K562 (cell line): ENCODE data around the gene UBE2J2. TPM values are rescaled to one million over a fixed set of nuclear protein-coding genes. Genes with fewer than 3 reads are reported as not detected.

ENCODE experiments used
- ARID3A ChIP-seq: IDR thresholded peaks from 2 replicates; pipeline ENCODE4 v1.6.1; 2012; ENCODE audit warnings: low read depth, low read length, improper control_type of control experiment, borderline replicate concordance
- E2F3 ChIP-seq: fragments of 250-450 bp; sonication (Bioruptor Pico); IDR thresholded peaks from 2 replicates; pipeline ENCODE4 v1.4.0; 2020; ENCODE audit warnings: mild to moderate bottlenecking
- ELK3 ChIP-seq: fragments of 450-650 bp; formaldehyde crosslinking; IDR thresholded peaks from 2 replicates; pipeline ENCODE4 v1.4.0; 2020; ENCODE audit warnings: mild to moderate bottlenecking
- FOXA1 ChIP-seq: fragments of 450-650 bp; IDR thresholded peaks from 2 replicates; pipeline ENCODE4 v1.6.1; 2016; ENCODE audit warnings: mild to moderate bottlenecking, borderline replicate concordance
- HBP1 ChIP-seq: fragments of 450-650 bp; formaldehyde crosslinking; IDR thresholded peaks from 2 replicates; pipeline ENCODE4 v1.4.0; 2022; ENCODE audit warnings: missing genetic modification characterization
- HDAC1 ChIP-seq, 2 experiments: fragments of 450-650 bp; IDR thresholded peaks; 2 replicates each; pipeline ENCODE4 v1.6.1; 2016 to 2017; ENCODE audit warnings: inconsistent platforms in 1 of 2, mild to moderate bottlenecking in 1 of 2, moderate library complexity in 1 of 2
- HNRNPL ChIP-seq: fragments of 200-400 bp; formaldehyde crosslinking; IDR thresholded peaks from 2 replicates; pipeline ENCODE4 v1.6.1; 2017; ENCODE audit warnings: low read depth, mild to moderate bottlenecking, low read length
- KLF10 ChIP-seq: fragments of 250-450 bp; sonication (Bioruptor Pico); IDR thresholded peaks from 2 replicates; pipeline ENCODE4 v1.6.1; 2021; ENCODE audit warnings: matching md5 sums
- NEUROD1 ChIP-seq: fragments of 150-350 bp; IDR thresholded peaks from 2 replicates; pipeline ENCODE4 v1.6.1; 2014; ENCODE audit warnings: borderline replicate concordance, low read length, low read depth; ENCODE audit not compliant: partially characterized antibody
- NFIC ChIP-seq: fragments of 450-650 bp; IDR thresholded peaks from 2 replicates; pipeline ENCODE4 v1.6.1; 2017; ENCODE audit warnings: mild to moderate bottlenecking, inconsistent platforms
- PATZ1 ChIP-seq: fragments of 250-450 bp; sonication (Bioruptor Pico); IDR thresholded peaks from 2 replicates; pipeline ENCODE4 v1.5.0; 2020; ENCODE audit warnings: mild to moderate bottlenecking, borderline replicate concordance
- POLR2A ChIP-seq: fragments of 450-650 bp; conservative IDR thresholded peaks from 2 replicates; pipeline ENCODE4 v1.6.1; 2016
- RBBP5 ChIP-seq: fragments of 200-600 bp; sonication (generic); IDR thresholded peaks from 2 replicates; pipeline ENCODE4 v1.6.1; 2012; ENCODE audit warnings: borderline replicate concordance, mild to moderate bottlenecking, low read length, control low read depth, inconsistent platforms; ENCODE audit not compliant: insufficient read depth, poor library complexity, severe bottlenecking
- SLC30A9 ChIP-seq: fragments of 250-450 bp; sonication (Bioruptor Pico); IDR thresholded peaks from 2 replicates; pipeline ENCODE4 v1.8.0; 2022; ENCODE audit warnings: mild to moderate bottlenecking, moderate library complexity
- SMAD3 ChIP-seq: fragments of 450-650 bp; formaldehyde crosslinking; conservative IDR thresholded peaks from 2 replicates; pipeline ENCODE4 v1.4.0; 2020; ENCODE audit warnings: mild to moderate bottlenecking
- TCF7 ChIP-seq: sonication (generic); IDR thresholded peaks from 2 replicates; pipeline ENCODE4 v1.6.1; 2016; ENCODE audit warnings: antibody characterized with exemption, borderline replicate concordance
- ZBED1 ChIP-seq: IDR thresholded peaks from 2 replicates; pipeline ENCODE4 v1.6.1; 2014
- ZNF668 ChIP-seq: fragments of 250-450 bp; sonication (Bioruptor Pico); IDR thresholded peaks from 2 replicates; pipeline ENCODE4 v1.8.0; 2022; ENCODE audit warnings: mild to moderate bottlenecking, inconsistent platforms
- ZNF740 ChIP-seq, 3 experiments: fragments of 200-800 bp in 1 of 3; sonication (Bioruptor generic) in 1 of 3; sonication (generic) in 1 of 3; formaldehyde crosslinking in 1 of 3; IDR thresholded peaks; 2 replicates each; pipeline versions ENCODE4 v1.6.1 to v1.8.0; 2016 to 2022; ENCODE audit warnings: mild to moderate bottlenecking in 2 of 3, missing compliant biosample characterization in 2 of 3, missing genetic modification characterization in 2 of 3, missing genetic modification reagents in 1 of 3
- ZNF77 ChIP-seq: fragments of 250-450 bp; sonication (Bioruptor Pico); IDR thresholded peaks from 2 replicates; pipeline ENCODE4 v1.5.0; 2020
- polyA plus RNA-seq, 8 experiments: library from polyadenylated mRNA; depleted of rRNA in 4 of 8; stranded (reverse) in 5 of 8; unstranded in 3 of 8; fragments of >200 nt; fragmentation: Nextera tagmentation in 2 of 8; fragmentation: Illumina TruSeq in 1 of 8; extraction: Ambion mirVana in 2 of 8; extraction: Trizol in 1 of 8; gene quantifications; 2 replicates each; pipeline versions ENCODE4 v1.2.1 to v1.2.3, GENCODE V29; 2011 to 2014; ENCODE audit warnings: inconsistent platforms in 1 of 8, missing spikeins in 1 of 8
- total RNA-seq, 7 experiments: library from RNA; depleted of rRNA in 6 of 7; stranded (reverse); fragments of >200 nt in 6 of 7; fragmentation: Illumina TruSeq in 2 of 7; extraction: Trizol in 2 of 7; gene quantifications; 2 replicates each; pipeline versions ENCODE4 v1.2.1 to v1.2.3, GENCODE V29; 2011 to 2021; ENCODE audit warnings: low replicate concordance in 1 of 7

Gene UBE2J2
- total and polyA plus RNA-seq, 9 of the 15 experiments (the other 6 are each of a cell fraction or from before 2014, with no cell fraction given) = 0.93 to 112 (median 75.5) TPM

- TF ChIP-seq PATZ1 (CRISPR knock-in tag) (no peak), HBP1 (CRISPR knock-in tag) (no peak), KLF10 (CRISPR knock-in tag) (no peak), TCF7 (0 out of 2 replicates have a peak, but pooled peaks have one; percentile 60), ZNF668 (CRISPR knock-in tag) (no peak), HDAC1 (IDR thresholded peaks at IDR 0.05) (peak in 1 of 2 experiments; percentile 79; a peak in 2 of 4 replicates), POLR2A (peak; percentile 79), ARID3A (no peak), ELK3 (CRISPR knock-in tag) (no peak), SLC30A9 (CRISPR knock-in tag) (no peak), ZBED1 (no peak; the same call in 1 of the 2 replicates), RBBP5 (peak; percentile 98), NFIC (no peak), E2F3 (CRISPR knock-in tag) (no peak), HNRNPL (peak; percentile 62; the same call in 1 of the 2 replicates), ZNF740 (CRISPR knock-in tag; IDR thresholded peaks at IDR 0.05) (peak; percentile 10; the same call in 1 of the 2 replicates), ZNF740 (tag; IDR thresholded peaks at IDR 0.05) (no peak), ZNF77 (CRISPR knock-in tag) (no peak), SMAD3 (CRISPR knock-in tag) (no peak), NEUROD1 (no peak), FOXA1 (no peak)
Measured at GRCh38 chr1:1273512-1274298, at the start of gene UBE2J2 (continued).
